HS-5 (cell line): ENCODE data around the gene TCEAL8.

Source experiments
- DNase-seq: peaks from one replicate; pipeline ENCODE4 v3.0.0-alpha.2; 2012; ENCODE audit warnings: low read depth

TCEAL8 gene

DNA sequence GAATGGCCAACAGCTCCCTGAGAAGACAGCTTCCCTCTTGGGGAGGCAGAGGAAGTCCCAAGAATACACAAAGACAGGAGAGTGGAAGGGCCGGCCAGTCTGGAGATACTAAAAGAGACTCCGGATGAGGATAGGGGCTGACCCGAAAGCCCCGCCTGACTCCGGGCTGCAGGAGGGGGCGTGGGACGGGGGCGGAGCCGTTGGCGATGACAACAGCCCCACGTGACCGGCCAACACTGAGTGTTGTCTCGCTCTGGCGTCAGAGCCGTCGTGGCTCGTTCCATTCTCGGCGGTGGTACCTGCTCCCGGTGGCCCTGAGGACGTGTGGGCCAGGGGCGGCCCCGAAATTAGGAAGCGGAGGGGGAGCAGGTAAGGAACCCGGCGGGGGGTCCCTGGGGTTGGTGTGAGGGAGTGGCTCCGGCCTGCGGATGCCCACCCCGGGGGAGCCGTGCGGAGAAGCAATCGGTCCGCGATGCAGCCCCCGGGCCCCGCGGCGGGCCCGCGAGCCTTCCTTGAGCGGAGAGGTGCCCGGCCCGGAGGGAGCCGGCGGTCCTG lies 40.0 kb downstream of the TCEAL8 start, which contains the start of gene BEX4:
TSS of gene BEX4 (plus strand) at position 239 of the 555 bp plus-strand sequence. CDS start 1,046 bp downstream, outside the sequence.
- DNase-seq: peak; percentile 14

DNA sequence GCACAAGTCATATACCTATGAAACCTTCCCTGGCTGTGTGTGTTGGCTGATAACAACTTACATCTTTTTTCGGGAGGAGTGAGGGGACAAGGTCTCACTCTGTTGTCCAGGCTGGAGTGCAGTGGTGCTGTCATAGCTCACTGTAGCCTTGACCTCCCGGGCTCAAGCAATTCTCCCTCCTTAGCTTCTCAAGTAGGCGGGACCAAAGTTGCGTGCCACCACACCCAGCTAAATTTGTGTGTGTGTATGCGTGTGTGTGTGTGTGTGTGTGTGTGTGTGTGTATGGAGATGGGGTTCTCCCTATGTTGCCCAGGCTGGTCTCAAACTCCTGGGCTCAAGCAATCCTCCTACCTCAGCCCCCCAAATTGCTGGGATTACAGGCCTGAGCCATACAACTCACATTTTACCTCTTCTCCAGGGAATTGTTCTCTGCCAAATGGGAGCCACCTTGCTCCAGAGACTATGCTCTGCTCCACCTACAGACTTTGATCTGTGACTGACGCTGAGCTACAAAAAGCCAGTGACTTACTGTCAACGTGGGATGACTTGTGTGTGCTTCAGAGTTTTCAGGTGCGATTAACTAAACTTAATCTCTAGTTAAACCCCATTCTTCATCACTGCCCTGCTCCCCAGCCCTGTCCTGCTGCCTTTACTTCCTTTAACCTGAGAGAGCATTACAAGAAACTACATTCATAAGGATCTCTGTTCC lies 42.1 kb downstream of the TCEAL8 start:
- no peak for DNase-seq

DNA sequence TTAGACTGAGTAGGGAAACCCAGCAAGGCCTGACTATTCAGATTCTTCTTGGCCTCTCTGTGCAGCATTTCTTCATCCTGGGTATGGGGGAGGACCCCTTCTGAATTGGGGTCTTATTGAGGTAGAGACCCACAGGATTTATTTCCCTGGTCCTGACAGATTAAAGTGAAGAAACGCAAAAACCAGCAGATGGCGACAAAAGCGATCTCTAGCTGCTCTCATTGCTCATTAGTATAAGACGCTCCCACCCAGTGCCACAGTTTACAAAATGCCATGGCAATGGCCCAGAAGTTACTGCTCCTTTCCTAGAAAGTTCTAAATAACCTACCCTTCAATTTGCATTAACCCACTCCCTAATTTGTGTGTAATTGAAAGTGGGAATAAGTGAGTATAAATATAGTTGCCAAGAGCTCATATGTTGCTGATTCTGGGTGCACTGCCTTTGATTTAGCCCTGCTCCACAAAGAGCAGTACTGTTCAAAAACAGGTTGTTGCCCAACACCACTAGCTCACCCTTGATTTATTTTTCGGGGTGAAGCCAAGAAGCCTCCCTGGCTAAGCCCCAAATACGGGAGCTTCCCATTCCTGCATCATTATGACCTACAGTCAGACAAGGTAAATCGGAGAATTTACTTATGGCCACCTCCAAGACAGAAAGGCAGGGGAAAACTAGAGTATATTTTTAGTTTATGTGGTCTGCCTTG lies 43.8 kb downstream of the TCEAL8 start:
- DNase-seq: peak; percentile 2

DNA sequence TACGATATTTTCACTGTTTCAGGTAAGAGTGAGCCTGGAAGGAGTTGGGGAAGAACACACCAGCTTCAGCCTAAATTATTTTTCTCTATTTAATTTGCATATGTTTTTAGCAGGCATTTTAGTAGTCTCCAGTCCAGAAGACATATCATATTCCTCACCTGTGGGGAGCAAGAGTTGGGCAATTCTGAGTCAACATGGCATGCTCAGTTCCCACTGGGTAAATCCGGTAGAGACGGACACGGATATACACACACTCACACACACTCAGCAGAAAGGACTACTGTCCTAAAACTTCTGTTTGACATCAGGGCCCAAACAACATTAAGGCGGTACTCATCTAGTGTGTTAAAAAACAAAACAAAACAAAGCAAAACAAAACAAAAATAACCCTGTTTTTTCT lies 44.9 kb downstream of the TCEAL8 start:
- no peak for DNase-seq
